GM11168 (cell line): ENCODE data around the gene ANAPC5.
"Not testable (repeated sequence)": the region's sequence is repeated elsewhere in the genome, so short reads cannot be mapped to it uniquely, and the experiment has no call there.

Experiments
- in situ Hi-C: fragments of 300-500 bp; cut with MboI; formaldehyde crosslinking; loops from one replicate; pipeline ENCODE4 v1.12.0; 2022; ENCODE audit warnings: low sequenced_read_pairs; ENCODE audit not compliant: unreplicated experiment

Gene ANAPC5

GRCh38 chr12:121326996-121327674 lies 25.1 kb downstream of the ANAPC5 start:
- in situ Hi-C loops, result no loop called here

- in situ Hi-C loops, result no loop called here
Observed at GRCh38 chr12:121325922-121326396, 26.3 kb downstream of the ANAPC5 start.

DNA sequence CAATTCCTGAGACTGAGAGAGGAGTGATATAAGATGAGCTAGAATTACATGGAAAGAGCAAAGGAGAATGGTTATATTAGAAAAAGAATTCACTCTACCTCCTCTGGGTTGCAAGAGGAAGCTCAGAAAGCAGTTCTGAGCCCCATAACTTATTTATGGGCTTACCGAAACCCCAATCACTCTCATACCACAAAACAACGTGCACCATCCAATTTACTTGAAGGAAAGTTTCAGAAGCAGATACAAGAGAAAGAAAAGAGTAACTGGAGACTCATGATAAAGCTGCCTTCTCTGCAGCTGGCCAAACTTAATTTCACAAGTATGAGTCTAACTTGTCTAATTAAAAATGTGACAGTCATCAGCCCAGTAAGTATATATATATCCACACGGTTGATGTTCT lies 28.3 kb downstream of the ANAPC5 start:
- in situ Hi-C loops, result no loop called here

GRCh38 chr12:121318121-121318520 lies 34.1 kb downstream of the ANAPC5 start:
- in situ Hi-C loops, result no loop called here

DNA sequence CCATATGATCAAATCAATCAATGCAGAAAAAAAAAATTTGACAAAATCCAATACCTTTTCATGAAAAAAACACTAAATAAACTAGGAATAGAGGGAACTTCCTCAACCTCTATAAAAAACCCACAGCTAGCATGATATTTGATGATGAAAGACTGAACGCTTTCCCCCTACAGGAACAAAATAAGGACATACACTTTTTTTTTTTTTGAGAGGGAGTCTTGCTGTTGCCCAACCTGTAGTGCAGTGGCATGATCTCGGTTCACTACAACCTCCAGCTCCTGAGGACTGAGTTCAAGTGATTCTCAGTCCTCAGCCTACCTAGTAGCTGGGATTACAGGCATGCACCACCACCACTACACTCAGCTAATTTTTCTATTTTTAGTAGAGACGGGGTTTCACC lies 37.8 kb downstream of the ANAPC5 start:
- in situ Hi-C loops, result no loop called here

DNA sequence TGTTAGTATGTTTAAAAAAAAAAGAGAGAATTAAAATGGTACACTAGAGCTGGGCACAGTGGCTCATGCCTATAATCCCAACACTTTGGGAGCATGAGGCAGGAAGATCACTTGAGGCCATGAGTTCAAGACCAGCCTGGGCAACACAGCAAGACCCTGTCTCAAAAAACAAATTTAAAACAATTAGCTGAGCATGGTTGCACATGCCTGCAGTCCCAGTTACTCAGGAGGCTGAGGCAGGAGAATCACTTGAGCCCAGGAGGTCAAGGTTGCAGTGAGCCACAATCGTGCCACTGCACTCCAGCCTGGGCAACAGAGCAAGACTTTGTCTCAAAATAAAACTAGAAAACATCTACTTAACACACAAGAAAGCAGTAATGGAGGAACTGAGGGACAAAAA lies 42.0 kb downstream of the ANAPC5 start:
- in situ Hi-C loops, result not testable (repeated sequence)

DNA sequence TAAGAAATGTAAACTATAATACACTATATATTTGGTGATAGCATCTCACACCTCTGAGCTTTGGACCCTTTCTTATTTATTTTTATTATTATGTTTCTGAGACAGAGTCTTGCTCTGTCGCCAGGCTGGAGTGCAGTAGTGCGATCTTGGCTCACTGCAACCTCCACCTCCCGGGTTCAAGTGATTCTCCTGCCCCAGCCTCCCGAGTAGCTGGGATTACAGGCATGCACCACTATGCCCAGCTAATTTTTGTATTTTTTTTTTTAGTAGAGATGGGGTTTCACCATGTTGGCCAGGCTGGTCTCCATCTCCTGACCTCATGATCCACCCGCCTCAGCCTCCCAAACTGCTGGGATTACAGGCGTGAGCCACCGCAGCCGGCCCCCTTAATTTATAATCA lies 44.8 kb downstream of the ANAPC5 start:
- in situ Hi-C loops, result not testable (repeated sequence)

- in situ Hi-C loops, result no loop called here
Observed at GRCh38 chr12:121304306-121304705, 47.9 kb downstream of the ANAPC5 start.

GRCh38 chr12:121301876-121302275 lies 50.3 kb downstream of the ANAPC5 start:
- in situ Hi-C loops, result no loop called here

DNA sequence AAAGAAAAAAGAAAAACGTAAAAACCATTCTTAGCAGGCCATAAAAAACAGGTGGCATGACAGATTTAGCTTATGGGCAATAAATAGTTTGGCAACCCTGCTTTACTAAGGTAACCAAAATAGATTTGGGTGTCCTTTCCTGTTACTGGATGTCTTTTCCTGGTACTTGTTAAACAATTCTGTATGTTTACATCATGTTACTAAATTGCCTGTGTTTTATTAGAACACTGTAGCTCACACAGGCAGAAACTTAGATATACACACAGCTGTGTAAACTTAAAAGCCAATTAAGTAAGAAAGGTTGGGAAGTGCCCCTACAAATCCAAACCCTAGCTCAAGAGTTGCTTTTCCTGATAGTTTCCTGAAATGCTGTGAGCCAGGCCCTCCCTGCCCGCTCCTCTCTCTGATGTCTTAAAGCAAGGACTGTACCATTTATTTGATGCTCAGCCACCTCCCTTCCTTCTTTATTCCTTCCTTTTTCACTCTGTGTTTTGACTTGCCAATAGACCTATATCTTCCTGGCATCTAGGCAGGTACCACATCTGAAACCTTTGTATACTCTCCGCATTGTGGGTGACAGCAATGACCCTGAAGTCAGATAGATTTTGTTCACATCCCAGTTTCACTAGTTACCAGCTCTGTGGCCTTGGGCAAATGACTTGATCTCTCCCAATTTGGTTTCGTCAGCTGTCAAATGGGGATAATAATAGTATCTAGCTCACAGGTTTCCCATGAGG lies 52.0 kb downstream of the ANAPC5 start:
- in situ Hi-C loops, result no loop called here

DNA sequence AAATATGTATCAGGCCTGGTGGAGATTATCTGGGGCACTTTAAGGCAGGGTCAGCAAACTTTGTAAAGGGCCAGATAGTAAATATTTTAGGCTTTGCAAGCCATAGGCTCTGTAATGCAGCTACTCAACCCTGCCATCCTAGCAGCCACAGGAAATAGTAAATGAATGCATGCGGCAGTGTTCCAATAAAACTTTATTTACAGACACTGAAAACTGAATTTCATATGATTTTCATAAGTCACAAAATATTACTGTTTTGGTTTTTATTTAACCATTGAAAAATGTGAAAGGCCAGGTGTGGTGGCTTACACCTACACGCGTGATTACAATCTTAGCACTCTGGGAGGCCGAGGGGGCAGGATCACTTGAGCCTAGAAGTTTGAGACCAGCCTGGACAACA lies 52.5 kb downstream of the ANAPC5 start:
- in situ Hi-C loops, result no loop called here

- in situ Hi-C loops, result not testable (repeated sequence)
Observed at GRCh38 chr12:121298411-121298810, 53.8 kb downstream of the ANAPC5 start.

DNA sequence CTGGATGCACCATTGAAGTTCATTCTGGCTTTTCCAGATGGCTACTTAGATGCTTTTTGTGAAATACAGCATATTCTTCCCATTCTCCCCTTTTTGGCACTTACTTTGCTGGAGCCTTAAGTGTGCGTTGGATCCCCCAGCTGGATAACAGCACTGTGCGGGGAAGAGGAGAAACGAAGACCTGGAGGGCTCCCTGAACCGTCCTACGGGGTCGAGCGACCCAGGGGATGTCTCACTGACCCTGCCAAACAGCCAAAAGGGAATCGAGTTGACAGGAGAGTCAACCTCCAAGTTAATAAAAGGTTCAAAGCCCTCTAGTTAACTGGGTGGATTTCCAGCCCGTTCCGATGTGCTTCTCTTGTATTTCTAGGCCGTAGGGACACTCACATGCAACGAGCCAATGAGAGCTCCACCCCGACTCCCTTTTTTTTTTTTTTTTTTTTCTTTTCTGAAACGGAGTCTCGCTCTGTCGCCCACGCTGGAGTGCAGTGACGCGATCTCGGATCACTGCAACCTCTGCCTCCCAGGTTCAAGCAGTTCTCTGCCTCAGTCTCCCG lies 54.7 kb downstream of the ANAPC5 start:
- in situ Hi-C loops, result no loop called here

DNA sequence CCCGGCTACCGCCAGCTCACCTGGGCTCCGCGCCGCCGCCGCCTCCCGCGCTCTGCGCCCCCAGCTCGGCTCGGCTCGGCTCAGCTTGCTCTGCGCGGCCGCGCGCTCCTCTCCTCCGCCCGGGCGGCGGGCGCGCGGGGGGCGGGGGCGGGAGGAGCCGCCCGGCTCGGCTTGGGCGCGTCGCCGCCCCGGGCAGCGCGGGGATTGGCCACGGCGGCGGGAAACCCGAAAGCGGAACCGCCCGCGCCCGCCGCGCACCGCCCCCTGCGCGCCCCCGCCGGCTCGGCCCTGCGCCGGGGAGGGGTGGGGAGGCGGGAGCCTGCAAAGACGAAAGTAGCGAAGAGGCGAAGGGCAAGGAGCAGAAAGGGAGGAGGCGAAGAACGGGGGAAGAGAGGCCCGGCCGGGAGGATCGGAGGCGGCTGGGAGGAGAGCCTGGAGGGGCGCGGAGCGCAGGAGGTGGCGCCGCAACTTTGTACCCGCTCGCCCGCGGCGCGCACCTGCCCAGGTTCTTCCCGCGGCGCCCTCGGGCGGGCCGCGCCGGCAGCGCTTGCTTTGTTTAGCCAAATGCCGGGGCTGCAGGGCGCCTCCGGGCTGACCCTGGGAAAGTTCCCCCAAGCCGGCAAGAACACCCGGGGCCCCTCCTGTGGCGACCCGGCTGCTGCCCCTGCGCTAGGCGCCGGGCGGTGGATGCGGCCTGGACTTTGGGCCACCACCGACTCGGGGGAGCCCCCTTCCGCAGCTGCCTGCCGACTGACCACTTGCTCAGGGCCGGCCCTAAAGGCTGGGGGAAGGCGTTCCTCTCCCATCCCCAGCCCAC lies 55.4 kb downstream of the ANAPC5 start, which contains the start of gene CAMKK2:
Gene CAMKK2 (minus strand): TSS at position 92 of the 817 bp plus-strand sequence. CDS start 22,183 bp downstream, outside the sequence.
- in situ Hi-C loops, result no loop called here

DNA sequence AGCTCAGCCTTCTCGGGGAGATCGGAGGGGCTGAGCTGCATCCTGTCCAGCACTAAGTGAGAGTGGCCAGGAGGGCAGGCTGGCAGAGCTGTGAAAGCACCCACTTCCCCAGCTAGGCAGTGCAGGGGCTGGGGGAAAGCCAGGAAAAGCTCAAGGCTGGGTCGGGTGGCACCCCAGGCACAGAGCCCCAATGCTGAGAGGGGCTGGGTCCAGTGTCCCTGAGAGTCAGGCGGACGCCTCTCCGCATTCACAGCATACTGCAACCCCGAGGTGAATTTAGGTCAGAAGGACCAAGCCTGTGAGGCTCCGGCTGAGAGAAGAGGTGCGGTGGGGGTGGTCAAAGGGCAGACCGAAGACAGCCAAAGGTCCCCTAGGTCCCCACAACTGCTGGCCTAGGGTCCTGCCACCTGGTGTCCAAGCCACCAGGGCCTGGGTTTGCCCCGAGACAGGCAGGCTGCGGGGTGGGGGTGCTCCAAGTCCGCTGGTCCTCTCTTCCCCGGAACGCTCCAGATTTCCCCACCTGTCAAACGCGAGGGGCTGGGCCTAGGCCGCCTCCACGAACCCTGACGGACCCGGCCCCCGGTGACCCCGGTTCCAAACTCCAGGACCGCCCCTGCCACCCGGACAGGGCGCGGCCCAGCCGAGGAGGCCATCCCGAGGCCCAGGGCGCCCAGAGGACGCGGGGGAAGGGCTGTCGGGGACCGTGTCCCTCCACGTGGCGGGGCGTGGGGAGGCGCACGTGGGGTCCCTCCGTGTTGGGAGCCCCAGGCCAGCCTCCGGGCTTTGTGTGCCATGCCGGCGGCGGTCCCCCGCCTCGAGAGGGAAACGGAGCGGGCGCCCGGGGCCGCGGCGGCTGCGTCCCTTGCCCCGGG lies 56.2 kb downstream of the ANAPC5 start:
- in situ Hi-C loops, result no loop called here

GRCh38 chr12:121295116-121295745 lies 57.0 kb downstream of the ANAPC5 start:
- in situ Hi-C loops, result no loop called here

GRCh38 chr12:121294151-121294889 lies 57.9 kb downstream of the ANAPC5 start:
- in situ Hi-C loops, result no loop called here

DNA sequence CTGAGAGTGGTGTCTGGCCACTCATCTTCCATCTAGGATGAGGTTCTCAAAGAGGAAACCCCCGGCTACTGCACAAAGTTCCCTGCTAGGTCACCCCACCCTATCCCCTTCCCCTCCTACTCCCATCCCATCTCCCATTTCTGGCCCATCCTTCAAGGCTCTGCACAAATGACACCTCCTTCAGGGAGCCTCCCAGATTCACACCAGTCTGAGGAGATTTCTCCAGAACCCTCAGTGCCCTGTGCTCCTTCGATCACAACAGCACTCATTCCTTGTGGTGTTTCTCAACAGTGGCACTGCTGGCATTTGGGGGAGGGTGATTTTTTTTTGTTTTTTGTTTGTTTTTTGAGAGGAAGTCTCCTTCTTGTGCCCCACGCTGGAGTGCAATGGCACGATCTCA lies 58.6 kb downstream of the ANAPC5 start:
- in situ Hi-C loops, result no loop called here
